GM12878 (cell line): ENCODE data around the gene OCLN. TPM values are rescaled to one million over a fixed set of nuclear protein-coding genes. Genes with fewer than 3 reads are reported as not detected.

Source experiments
- polyA plus RNA-seq, 11 experiments: library from polyadenylated mRNA; depleted of rRNA in 4 of 11; unstranded in 6 of 11; stranded (reverse) in 5 of 11; fragments of >200 nt; fragmentation: Nextera tagmentation in 4 of 11; fragmentation: Illumina TruSeq in 1 of 11; extraction: Ambion mirVana in 4 of 11; extraction: Trizol in 1 of 11; gene quantifications; 1 replicate in 1 of 11; 2 replicates in 10 of 11; pipeline versions ENCODE4 v1.2.1 to v1.2.3, GENCODE V29; 2011 to 2016; ENCODE audit warnings: inconsistent platforms in 2 of 11, missing spikeins in 2 of 11, low read depth in 1 of 11
- small RNA-seq: library from RNA; depleted of rRNA; stranded (forward); fragments of <200 nt; gene quantifications from one replicate; pipeline ENCODE3, GENCODE V24; 2014
- total RNA-seq, 4 experiments: library from RNA; depleted of rRNA in 3 of 4; stranded (reverse); fragments of >200 nt in 3 of 4; fragmentation: Illumina TruSeq in 1 of 4; extraction: Trizol in 1 of 4; gene quantifications; 2 replicates each; pipeline versions ENCODE4 v1.2.1 to v1.2.3, GENCODE V29; 2013 to 2021

The OCLN gene
- total and polyA plus RNA-seq, 10 of the 15 experiments (the other 5 are each of a cell fraction or from before 2014, with no cell fraction given): 2.0 to 26.5 (median 17.0) TPM

Small RNAs within 50 kb of the gene (small RNA-seq; reads per million reads assigned to genes)
- gene RN7SL616P: not detected
- gene RNU6-724P: not detected
- gene RPS27P14: not detected

Other genes with a start within 250 kb of the OCLN start
- 3.6 and 5.1 TPM in 2 replicates for gene CCDC125, start 160.0 kb upstream of the OCLN start, total RNA-seq (2014; rRNA removed)
- 11.0 and 12.3 TPM in 2 replicates for gene CCDC125, start 160.0 kb upstream of the OCLN start, total RNA-seq (2014; rRNA removed; fragmentation: Illumina TruSeq; extraction: Trizol)
- 9.8 and 10.1 TPM in 2 replicates for gene CCDC125, start 160.0 kb upstream of the OCLN start, total RNA-seq (2021)
- gene CCDC125, start 160.0 kb upstream of the OCLN start, polyA plus RNA-seq (2011; rRNA removed): 6.6 and 9.9 TPM in 2 replicates
- 11.6 and 15.4 TPM in 2 replicates for gene CCDC125, start 160.0 kb upstream of the OCLN start, polyA plus RNA-seq (2014; fragmentation: Illumina TruSeq; extraction: Trizol)
- 1 to 10 TPM; 6.4 to 6.5 TPM for gene CCDC125, start 160.0 kb upstream of the OCLN start, polyA plus RNA-seq (2014; fragmentation: Nextera tagmentation; extraction: Ambion mirVana)
- gene CCDC125, start 160.0 kb upstream of the OCLN start, polyA plus RNA-seq (2014; rRNA removed): 7.3 and 8.2 TPM in 2 replicates
- gene CCDC125, start 160.0 kb upstream of the OCLN start, polyA plus RNA-seq (2016; fragmentation: Nextera tagmentation; extraction: Ambion mirVana): 1 to 10 TPM; 7.7 to 8.7 TPM
- gene AK6, start 123.3 kb upstream of the OCLN start, total RNA-seq (2014; rRNA removed): 45.2 and 64.5 TPM in 2 replicates
- 62.6 and 64.5 TPM in 2 replicates for gene AK6, start 123.3 kb upstream of the OCLN start, total RNA-seq (2014; rRNA removed; fragmentation: Illumina TruSeq; extraction: Trizol)
- 50.7 and 53.5 TPM in 2 replicates for gene AK6, start 123.3 kb upstream of the OCLN start, total RNA-seq (2021)
- gene AK6, start 123.3 kb upstream of the OCLN start, polyA plus RNA-seq (2011; rRNA removed): 88.2 and 155 TPM in 2 replicates
- gene AK6, start 123.3 kb upstream of the OCLN start, polyA plus RNA-seq (2014; fragmentation: Illumina TruSeq; extraction: Trizol): 72.7 and 84.7 TPM in 2 replicates
- 100 to 1,000 TPM; 396 to 446 TPM for gene AK6, start 123.3 kb upstream of the OCLN start, polyA plus RNA-seq (2014; fragmentation: Nextera tagmentation; extraction: Ambion mirVana)
- gene AK6, start 123.3 kb upstream of the OCLN start, polyA plus RNA-seq (2014; rRNA removed): 85.0 and 94.3 TPM in 2 replicates
- gene AK6, start 123.3 kb upstream of the OCLN start, polyA plus RNA-seq (2016; fragmentation: Nextera tagmentation; extraction: Ambion mirVana): 100 to 1,000 TPM; 254 to 271 TPM
- gene TAF9, start 123.3 kb upstream of the OCLN start, total RNA-seq (2014; rRNA removed): 96.0 and 106 TPM in 2 replicates
- 96.9 and 102 TPM in 2 replicates for gene TAF9, start 123.3 kb upstream of the OCLN start, total RNA-seq (2014; rRNA removed; fragmentation: Illumina TruSeq; extraction: Trizol)
- 64.4 and 64.8 TPM in 2 replicates for gene TAF9, start 123.3 kb upstream of the OCLN start, total RNA-seq (2021)
- 171 and 220 TPM in 2 replicates for gene TAF9, start 123.3 kb upstream of the OCLN start, polyA plus RNA-seq (2011; rRNA removed)
- 152 and 175 TPM in 2 replicates for gene TAF9, start 123.3 kb upstream of the OCLN start, polyA plus RNA-seq (2014; fragmentation: Illumina TruSeq; extraction: Trizol)
- gene TAF9, start 123.3 kb upstream of the OCLN start, polyA plus RNA-seq (2014; fragmentation: Nextera tagmentation; extraction: Ambion mirVana): 100 to 1,000 TPM; 191 to 318 TPM
- gene TAF9, start 123.3 kb upstream of the OCLN start, polyA plus RNA-seq (2014; rRNA removed): 87.3 and 95.7 TPM in 2 replicates
- gene TAF9, start 123.3 kb upstream of the OCLN start, polyA plus RNA-seq (2016; fragmentation: Nextera tagmentation; extraction: Ambion mirVana): 100 to 1,000 TPM; 149 to 165 TPM
- 34.9 and 44.7 TPM in 2 replicates for gene RAD17, start 123.0 kb upstream of the OCLN start, total RNA-seq (2014; rRNA removed)
- 43.4 and 44.4 TPM in 2 replicates for gene RAD17, start 123.0 kb upstream of the OCLN start, total RNA-seq (2014; rRNA removed; fragmentation: Illumina TruSeq; extraction: Trizol)
- gene RAD17, start 123.0 kb upstream of the OCLN start, total RNA-seq (2021): 32.7 and 35.9 TPM in 2 replicates
- gene RAD17, start 123.0 kb upstream of the OCLN start, polyA plus RNA-seq (2011; rRNA removed): 55.4 and 60.7 TPM in 2 replicates
- gene RAD17, start 123.0 kb upstream of the OCLN start, polyA plus RNA-seq (2014; fragmentation: Illumina TruSeq; extraction: Trizol): 47.9 and 77.7 TPM in 2 replicates
- 10 to 100 TPM; 23.9 to 30.8 TPM for gene RAD17, start 123.0 kb upstream of the OCLN start, polyA plus RNA-seq (2014; fragmentation: Nextera tagmentation; extraction: Ambion mirVana)
- 46.7 and 47.5 TPM in 2 replicates for gene RAD17, start 123.0 kb upstream of the OCLN start, polyA plus RNA-seq (2014; rRNA removed)
- 10 to 100 TPM; 43.9 to 46.6 TPM for gene RAD17, start 123.0 kb upstream of the OCLN start, polyA plus RNA-seq (2016; fragmentation: Nextera tagmentation; extraction: Ambion mirVana)
- 4.9 and 6.7 TPM in 2 replicates for gene MARVELD2, start 77.7 kb upstream of the OCLN start, total RNA-seq (2014; rRNA removed)
- 6.2 TPM in 2 replicates for gene MARVELD2, start 77.7 kb upstream of the OCLN start, total RNA-seq (2014; rRNA removed; fragmentation: Illumina TruSeq; extraction: Trizol)
- gene MARVELD2, start 77.7 kb upstream of the OCLN start, total RNA-seq (2021): 6.1 and 6.2 TPM in 2 replicates
- 0.37 and 0.53 TPM in 2 replicates for gene MARVELD2, start 77.7 kb upstream of the OCLN start, polyA plus RNA-seq (2011; rRNA removed)
- 4.0 and 6.4 TPM in 2 replicates for gene MARVELD2, start 77.7 kb upstream of the OCLN start, polyA plus RNA-seq (2014; fragmentation: Illumina TruSeq; extraction: Trizol)
- gene MARVELD2, start 77.7 kb upstream of the OCLN start, polyA plus RNA-seq (2014; fragmentation: Nextera tagmentation; extraction: Ambion mirVana): 1 to 10 TPM; 2.3 to 3.5 TPM
- 4.0 and 4.5 TPM in 2 replicates for gene MARVELD2, start 77.7 kb upstream of the OCLN start, polyA plus RNA-seq (2014; rRNA removed)
- gene MARVELD2, start 77.7 kb upstream of the OCLN start, polyA plus RNA-seq (2016; fragmentation: Nextera tagmentation; extraction: Ambion mirVana): 1 to 10 TPM; 3.3 to 3.6 TPM
- gene GTF2H2C, start 67.4 kb downstream of the OCLN start, total RNA-seq (2014; rRNA removed): 80.7 and 91.4 TPM in 2 replicates
- 101 and 103 TPM in 2 replicates for gene GTF2H2C, start 67.4 kb downstream of the OCLN start, total RNA-seq (2014; rRNA removed; fragmentation: Illumina TruSeq; extraction: Trizol)
- gene GTF2H2C, start 67.4 kb downstream of the OCLN start, total RNA-seq (2021): 55.1 and 55.6 TPM in 2 replicates
- gene GTF2H2C, start 67.4 kb downstream of the OCLN start, polyA plus RNA-seq (2011; rRNA removed): 65.4 and 76.5 TPM in 2 replicates
- gene GTF2H2C, start 67.4 kb downstream of the OCLN start, polyA plus RNA-seq (2014; fragmentation: Illumina TruSeq; extraction: Trizol): 77.8 and 97.6 TPM in 2 replicates
- 10 to 100 TPM; 77.5 to 86.5 TPM for gene GTF2H2C, start 67.4 kb downstream of the OCLN start, polyA plus RNA-seq (2014; fragmentation: Nextera tagmentation; extraction: Ambion mirVana)
- 57.7 and 58.7 TPM in 2 replicates for gene GTF2H2C, start 67.4 kb downstream of the OCLN start, polyA plus RNA-seq (2014; rRNA removed)
- 10 to 100 TPM; 80.1 to 81.3 TPM for gene GTF2H2C, start 67.4 kb downstream of the OCLN start, polyA plus RNA-seq (2016; fragmentation: Nextera tagmentation; extraction: Ambion mirVana)